ENCODE measurements around the gene ADCY9. TPM values are rescaled to one million over a fixed set of nuclear protein-coding genes. Genes with fewer than 3 reads are reported as not detected.

Gene ADCY9
- total and polyA plus RNA-seq, 12 donors, result 11.5 to 57.6 (median 42.7) TPM

DNA sequence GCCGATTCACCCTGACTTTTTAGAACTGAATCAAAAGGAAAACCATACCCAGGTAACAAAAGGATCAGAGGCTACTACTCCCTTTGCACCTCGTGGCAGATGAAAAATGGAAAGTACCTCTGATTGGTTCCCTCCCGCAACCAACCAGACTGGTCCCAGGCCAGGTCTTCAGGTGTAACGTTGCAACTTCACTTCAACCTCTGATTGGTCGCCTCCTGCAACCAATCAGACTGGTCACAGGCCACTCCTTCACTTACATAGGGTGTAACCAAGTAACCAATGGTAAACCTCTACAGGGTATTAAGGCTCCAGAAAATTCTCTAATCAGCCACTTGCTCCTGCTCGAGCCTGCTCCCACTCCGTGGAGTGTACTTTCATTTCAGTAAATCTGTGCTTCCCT lies 89.4 kb downstream of the ADCY9 start:
- DNase-seq, result no peak
- TF ChIP-seq, protein P1, sequence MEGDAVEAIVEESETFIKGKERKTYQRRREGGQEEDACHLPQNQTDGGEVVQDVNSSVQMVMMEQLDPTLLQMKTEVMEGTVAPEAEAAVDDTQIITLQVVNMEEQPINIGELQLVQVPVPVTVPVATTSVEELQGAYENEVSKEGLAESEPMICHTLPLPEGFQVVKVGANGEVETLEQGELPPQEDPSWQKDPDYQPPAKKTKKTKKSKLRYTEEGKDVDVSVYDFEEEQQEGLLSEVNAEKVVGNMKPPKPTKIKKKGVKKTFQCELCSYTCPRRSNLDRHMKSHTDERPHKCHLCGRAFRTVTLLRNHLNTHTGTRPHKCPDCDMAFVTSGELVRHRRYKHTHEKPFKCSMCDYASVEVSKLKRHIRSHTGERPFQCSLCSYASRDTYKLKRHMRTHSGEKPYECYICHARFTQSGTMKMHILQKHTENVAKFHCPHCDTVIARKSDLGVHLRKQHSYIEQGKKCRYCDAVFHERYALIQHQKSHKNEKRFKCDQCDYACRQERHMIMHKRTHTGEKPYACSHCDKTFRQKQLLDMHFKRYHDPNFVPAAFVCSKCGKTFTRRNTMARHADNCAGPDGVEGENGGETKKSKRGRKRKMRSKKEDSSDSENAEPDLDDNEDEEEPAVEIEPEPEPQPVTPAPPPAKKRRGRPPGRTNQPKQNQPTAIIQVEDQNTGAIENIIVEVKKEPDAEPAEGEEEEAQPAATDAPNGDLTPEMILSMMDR (IDR thresholded peaks at IDR 0.05), result no peak
- Histone ChIP-seq H3K27ac (no peak overlapping the region), H3K4me3 (no peak overlapping the region), H3K36me3 (no peaks in the 10 kb centered on the region), H3K4me1 (peaks cover 0 to 13% (median 3%) of the 10 kb centered on the region in 9 donors), H3K9me3 (no peaks in the 10 kb centered on the region), H3K27me3 (no peaks in the 10 kb centered on the region)
- 95 to 96% methylated on average over 7 of the region's 7 CpGs for WGBS, 2 donors
- no peak for ATAC-seq
- intact Hi-C loops (cut with DNase I), result no loop called here

DNA sequence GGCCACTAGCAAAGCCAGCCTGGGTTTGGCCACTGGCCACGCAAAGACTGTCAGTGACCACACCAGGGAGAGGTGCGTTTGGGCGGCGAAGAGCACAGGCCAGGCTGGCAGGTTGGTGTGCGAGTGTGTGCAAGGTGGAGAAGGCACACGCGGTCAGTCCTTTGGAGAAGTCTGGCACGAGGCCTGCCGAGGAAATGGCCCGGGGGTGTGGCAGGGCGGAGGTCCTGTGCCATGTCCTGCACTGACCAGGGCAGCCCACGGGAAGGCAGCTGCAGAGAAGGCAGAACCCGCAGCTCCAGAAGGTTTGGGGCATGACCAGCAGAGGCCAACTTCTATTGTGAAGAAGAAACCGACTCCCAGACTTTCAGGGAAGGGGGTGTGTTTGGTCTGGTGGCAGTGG lies 90.8 kb downstream of the ADCY9 start:
- WGBS, 2 donors, result 67 to 76% methylated on average over 14 of the region's 14 CpGs
- H3K9me3 ChIP-seq, result no peaks in the 10 kb centered on the region
- intact Hi-C loops (cut with DNase I), result no loop called here
- H3K4me1 ChIP-seq, result peaks cover 0 to 13% (median 0%) of the 10 kb centered on the region in 9 donors
- H3K27ac ChIP-seq, result no peak overlapping the region
- DNase-seq, result peak in 1 of 2 donors; percentile 42
- H3K27me3 ChIP-seq, result no peaks in the 10 kb centered on the region
- ATAC-seq, result peak in 7 of 8 donors; percentile 49 to 72 (median 57)
- H3K36me3 ChIP-seq, result no peaks in the 10 kb centered on the region
- no peak overlapping the region for H3K4me3 ChIP-seq
- TF ChIP-seq, protein P1 (IDR thresholded peaks at IDR 0.05), result no peak

DNA sequence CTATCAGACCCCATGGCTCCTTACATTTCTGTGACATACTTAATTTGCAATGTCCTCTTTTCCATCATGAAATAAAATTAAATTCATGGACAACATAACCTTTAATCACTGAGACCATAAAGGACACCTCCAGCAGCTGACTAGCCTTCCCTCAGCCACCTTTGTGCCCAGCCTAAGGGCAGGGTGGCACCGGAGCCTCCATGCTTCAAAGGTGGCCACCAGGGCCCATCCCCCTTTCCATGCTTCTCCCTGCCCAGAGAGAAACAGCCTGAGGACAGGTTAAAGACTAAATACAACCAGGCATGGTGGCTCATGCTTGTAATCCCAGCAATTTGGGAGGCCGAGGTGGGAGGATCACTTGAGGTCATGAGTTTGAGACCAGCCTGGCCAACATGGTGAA lies 94.3 kb downstream of the ADCY9 start:
- TF ChIP-seq, protein P1 (IDR thresholded peaks at IDR 0.05), result no peak
- intact Hi-C loops (cut with DNase I), result no loop called here
- WGBS, 2 donors, result 95 to 97% methylated on average over 2 of the region's 2 CpGs
- Histone ChIP-seq H3K27me3 (no peaks in the 10 kb centered on the region), H3K9me3 (no peaks in the 10 kb centered on the region), H3K4me1 (peaks cover 0 to 22% (median 13%) of the 10 kb centered on the region in 9 donors), H3K27ac (no peak overlapping the region), H3K36me3 (no peaks in the 10 kb centered on the region), H3K4me3 (no peak overlapping the region)
- ATAC-seq (no peak), DNase-seq (no peak)

DNA sequence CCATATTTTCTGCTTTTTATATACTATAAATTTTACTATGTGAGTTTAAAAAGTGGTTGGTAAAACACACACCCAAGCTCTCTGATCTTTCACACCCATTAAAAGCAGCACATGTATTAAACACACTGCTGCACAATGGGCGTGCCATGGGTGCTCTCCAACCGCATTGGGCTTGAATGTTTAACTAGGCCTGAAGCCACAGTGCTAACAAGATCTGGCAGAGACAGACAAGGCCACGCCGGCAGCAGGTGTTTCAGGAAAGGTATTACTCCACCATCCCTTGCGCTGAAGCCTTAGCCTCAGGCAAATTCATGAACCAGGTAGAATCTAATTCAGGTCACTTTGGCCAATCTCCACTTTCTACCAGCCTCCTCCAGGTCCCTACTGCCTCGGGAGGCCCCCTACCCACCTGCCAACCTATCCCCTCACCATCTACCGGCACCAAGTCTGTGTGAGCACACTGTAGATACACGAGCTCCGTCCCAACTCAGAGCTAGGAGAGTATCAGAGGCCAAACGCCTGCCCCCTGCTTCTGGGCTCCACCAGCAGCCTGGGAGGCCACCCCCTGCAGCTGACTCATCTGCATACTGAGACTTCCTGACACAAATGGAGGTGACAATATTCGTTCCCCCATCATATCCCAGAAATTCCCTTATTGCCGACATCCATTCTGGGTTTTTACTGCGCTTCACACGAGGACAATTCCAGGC lies 95.0 kb downstream of the ADCY9 start:
- H3K9me3 ChIP-seq, result no peaks in the 10 kb centered on the region
- no peaks in the 10 kb centered on the region for H3K27me3 ChIP-seq
- ATAC-seq (peak in 1 of 8 donors; percentile 22), DNase-seq (no peak)
- no peak overlapping the region for H3K27ac ChIP-seq
- intact Hi-C loops (cut with DNase I), result no loop called here
- no peaks in the 10 kb centered on the region for H3K36me3 ChIP-seq
- TF ChIP-seq, protein P1 (IDR thresholded peaks at IDR 0.05), result no peak
- peaks cover 0 to 22% (median 13%) of the 10 kb centered on the region in 9 donors for H3K4me1 ChIP-seq
- H3K4me3 ChIP-seq, result no peak overlapping the region
- WGBS, 2 donors, result 80 to 83% methylated on average over 14 of the region's 14 CpGs
